MM.1S (cell line): ENCODE results near the gene PRRG1.

Source experiments
- EZH2 ChIP-seq: fragments of 300-600 bp; sonication (generic); optimal IDR thresholded peaks from 2 replicates; pipeline ENCODE3; 2017; ENCODE audit warnings: low read depth, mild to moderate bottlenecking, antibody characterized with exemption, low read length, mixed read lengths
- EZH2phosphoT487 ChIP-seq: fragments of 300-600 bp; sonication (generic); IDR thresholded peaks from 2 replicates; pipeline ENCODE4 v1.6.1; 2018; ENCODE audit warnings: antibody characterized with exemption, low read length
- TF ChIP-seq, protein P1 (sequence below): fragments of 300-600 bp; sonication (generic); IDR thresholded peaks from 2 replicates; pipeline ENCODE4 v1.5.1; 2016; ENCODE audit warnings: antibody characterized with exemption, low read length, mixed read lengths

DNA sequence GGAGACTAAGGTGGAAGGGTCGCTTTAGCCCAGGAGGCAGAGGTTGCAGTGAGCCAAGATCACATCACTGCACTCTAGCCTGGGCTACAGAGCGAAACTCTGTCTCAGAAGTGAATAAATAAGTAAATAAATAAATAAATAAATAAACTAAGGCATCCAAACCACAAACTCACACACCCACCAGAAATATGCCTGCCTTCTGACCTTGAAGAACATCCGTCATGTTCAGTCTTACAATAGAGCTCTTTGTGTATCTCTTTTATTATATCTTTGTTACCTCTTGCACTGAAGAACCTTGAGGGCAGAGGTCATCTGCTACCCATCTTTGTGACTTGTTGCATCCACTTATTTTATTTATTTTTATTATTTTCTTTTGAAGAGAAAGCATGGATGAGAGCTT, 71.6 kb downstream of the PRRG1 start:
- TF ChIP-seq, protein P1, sequence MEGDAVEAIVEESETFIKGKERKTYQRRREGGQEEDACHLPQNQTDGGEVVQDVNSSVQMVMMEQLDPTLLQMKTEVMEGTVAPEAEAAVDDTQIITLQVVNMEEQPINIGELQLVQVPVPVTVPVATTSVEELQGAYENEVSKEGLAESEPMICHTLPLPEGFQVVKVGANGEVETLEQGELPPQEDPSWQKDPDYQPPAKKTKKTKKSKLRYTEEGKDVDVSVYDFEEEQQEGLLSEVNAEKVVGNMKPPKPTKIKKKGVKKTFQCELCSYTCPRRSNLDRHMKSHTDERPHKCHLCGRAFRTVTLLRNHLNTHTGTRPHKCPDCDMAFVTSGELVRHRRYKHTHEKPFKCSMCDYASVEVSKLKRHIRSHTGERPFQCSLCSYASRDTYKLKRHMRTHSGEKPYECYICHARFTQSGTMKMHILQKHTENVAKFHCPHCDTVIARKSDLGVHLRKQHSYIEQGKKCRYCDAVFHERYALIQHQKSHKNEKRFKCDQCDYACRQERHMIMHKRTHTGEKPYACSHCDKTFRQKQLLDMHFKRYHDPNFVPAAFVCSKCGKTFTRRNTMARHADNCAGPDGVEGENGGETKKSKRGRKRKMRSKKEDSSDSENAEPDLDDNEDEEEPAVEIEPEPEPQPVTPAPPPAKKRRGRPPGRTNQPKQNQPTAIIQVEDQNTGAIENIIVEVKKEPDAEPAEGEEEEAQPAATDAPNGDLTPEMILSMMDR = no peak
- TF ChIP-seq EZH2 (no peak), EZH2phosphoT487 (no peak)
